ENCODE data around the gene CHCHD6.

DNA sequence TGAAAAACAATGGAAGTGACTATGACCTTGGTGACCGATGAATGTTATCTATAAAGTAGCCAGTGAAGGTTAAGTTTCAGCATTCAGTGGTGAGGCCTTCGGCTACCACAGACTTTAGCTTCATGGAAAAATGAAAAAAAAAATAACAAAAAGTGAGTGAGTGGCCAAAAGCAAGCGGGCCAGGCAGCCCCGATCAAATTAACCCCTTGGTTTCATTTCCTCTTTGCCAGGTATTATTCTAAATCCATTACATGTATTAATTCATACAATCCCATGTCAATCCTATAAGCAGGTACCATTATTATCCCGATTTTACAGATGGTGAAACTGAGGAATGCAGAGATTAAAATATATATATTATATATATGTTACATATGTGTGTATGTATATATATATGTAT is 21.0 kb upstream of the CHCHD6 start:
- TF ChIP-seq, protein P1, sequence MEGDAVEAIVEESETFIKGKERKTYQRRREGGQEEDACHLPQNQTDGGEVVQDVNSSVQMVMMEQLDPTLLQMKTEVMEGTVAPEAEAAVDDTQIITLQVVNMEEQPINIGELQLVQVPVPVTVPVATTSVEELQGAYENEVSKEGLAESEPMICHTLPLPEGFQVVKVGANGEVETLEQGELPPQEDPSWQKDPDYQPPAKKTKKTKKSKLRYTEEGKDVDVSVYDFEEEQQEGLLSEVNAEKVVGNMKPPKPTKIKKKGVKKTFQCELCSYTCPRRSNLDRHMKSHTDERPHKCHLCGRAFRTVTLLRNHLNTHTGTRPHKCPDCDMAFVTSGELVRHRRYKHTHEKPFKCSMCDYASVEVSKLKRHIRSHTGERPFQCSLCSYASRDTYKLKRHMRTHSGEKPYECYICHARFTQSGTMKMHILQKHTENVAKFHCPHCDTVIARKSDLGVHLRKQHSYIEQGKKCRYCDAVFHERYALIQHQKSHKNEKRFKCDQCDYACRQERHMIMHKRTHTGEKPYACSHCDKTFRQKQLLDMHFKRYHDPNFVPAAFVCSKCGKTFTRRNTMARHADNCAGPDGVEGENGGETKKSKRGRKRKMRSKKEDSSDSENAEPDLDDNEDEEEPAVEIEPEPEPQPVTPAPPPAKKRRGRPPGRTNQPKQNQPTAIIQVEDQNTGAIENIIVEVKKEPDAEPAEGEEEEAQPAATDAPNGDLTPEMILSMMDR (IDR thresholded peaks at IDR 0.05; ENCODE audit: low read depth, low read length): no peak
- no peak for TF ChIP-seq EZH2phosphoT487 (IDR thresholded peaks at IDR 0.05; ENCODE audit: low read depth)
